HG02970 (cell line): Measurements from ENCODE around the gene COL16A1.

Experiments used
- ATAC-seq: cut with Tn5 transposase; IDR thresholded peaks from one replicate; pipeline ENCODE4 v1.9.1; 2021; ENCODE audit warnings: mild to moderate bottlenecking, moderate library complexity, moderate number of reproducible peaks; ENCODE audit not compliant: unreplicated experiment, low FRiP score

Gene COL16A1

GRCh38 chr1:31689854-31690253, 14.0 kb downstream of the COL16A1 start:
- no peak for ATAC-seq

DNA sequence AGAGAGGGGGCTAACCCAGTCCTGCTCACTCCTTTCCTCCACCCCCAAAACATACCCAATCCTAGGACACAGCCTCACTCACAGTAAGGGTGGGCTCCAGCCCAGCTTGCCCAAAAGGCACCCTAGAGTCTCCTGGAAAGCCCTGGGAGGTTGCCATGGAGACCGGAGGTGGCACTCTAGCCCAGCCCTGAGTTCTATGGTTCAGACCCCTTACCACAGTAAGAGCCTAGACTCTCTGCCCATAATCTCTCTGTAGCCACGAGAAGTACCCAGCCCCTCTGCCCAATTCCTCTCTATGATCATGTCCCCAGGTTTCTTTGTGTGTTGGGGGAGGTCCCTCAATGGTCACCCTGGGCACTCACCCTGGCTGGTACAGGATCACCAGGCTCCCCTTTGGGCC, 14.4 kb downstream of the COL16A1 start:
- no peak for ATAC-seq

DNA sequence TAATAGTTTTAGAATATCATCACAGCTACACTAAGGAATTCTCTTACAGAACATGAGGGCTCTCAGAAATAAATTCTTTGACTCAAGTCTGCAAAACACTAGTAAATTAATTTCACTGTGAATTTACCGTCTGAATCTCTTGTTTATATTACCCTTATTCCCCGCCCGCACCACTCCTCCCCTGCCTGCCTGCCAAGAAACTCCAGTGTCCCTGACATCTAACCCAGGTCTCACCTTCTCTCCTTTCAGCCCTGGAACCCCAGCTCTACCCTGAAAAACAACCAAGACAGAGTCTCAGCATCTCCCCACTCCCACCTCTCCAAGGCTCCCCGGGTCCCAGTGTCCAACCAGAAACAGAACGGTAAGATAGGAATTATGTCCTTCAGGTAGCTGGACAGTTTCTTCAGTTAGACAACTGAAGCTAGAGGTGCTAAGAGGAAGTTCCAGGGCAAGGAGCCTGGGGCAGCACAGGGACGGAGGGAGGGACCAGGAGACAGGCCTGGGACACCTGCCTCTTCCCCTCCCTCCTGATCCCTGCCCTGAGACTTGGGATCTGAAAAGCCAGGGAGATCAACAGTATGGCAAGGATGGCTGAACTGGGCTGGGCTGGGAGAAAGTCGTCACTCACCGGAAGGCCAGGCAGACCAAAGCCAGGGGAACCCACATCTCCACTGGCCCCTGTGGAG, 15.4 kb downstream of the COL16A1 start:
- ATAC-seq, result no peak

GRCh38 chr1:31687601-31688000, 16.2 kb downstream of the COL16A1 start:
- ATAC-seq, result no peak

GRCh38 chr1:31685795-31686194, 18.0 kb downstream of the COL16A1 start:
- no peak for ATAC-seq

DNA sequence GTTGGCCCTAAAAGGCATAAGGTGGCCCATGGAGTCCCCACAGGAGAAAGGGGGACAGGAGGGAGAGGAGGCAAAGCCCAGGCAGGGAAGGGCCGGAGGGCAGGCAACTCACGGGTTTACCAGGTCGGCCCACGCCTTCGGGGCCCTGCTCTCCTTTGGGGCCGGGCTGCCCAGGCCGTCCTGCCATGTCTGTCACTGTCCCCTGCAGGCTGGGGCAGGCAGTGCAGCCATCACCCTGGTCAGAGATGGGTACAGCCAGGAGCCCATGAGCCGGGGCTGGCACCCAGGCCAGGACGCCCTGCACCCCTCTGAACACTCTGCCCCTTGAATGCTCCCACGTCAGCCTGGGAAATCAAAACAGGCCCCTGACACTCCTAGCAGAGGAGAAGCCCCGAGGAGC, 19.8 kb downstream of the COL16A1 start:
- no peak for ATAC-seq

GRCh38 chr1:31681415-31681814, 22.4 kb downstream of the COL16A1 start:
- no peak for ATAC-seq

- no peak for ATAC-seq
Observed at GRCh38 chr1:31679676-31680230, 24.1 kb downstream of the COL16A1 start.

- ATAC-seq, result no peak
Observed at GRCh38 chr1:31679091-31679490, 24.7 kb downstream of the COL16A1 start.

DNA sequence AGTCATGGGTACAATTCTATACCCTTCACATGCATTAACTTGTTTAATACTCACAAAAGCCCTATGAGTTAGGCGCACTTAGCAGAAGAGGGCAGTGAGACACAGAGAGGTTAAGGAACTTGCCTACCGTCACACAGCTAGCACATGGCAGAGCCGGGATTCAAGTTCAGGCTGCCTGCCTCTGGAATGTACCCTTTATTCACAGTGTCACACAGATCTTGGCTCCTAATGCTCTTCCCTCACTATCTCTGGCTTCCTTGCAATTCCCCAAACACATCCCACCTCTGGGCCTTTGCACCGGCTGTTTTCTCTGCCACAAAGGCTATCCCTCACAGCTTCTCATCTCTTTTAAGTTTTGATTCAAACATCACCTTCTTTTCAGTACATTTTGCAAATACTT, 25.1 kb downstream of the COL16A1 start:
- no peak for ATAC-seq

DNA sequence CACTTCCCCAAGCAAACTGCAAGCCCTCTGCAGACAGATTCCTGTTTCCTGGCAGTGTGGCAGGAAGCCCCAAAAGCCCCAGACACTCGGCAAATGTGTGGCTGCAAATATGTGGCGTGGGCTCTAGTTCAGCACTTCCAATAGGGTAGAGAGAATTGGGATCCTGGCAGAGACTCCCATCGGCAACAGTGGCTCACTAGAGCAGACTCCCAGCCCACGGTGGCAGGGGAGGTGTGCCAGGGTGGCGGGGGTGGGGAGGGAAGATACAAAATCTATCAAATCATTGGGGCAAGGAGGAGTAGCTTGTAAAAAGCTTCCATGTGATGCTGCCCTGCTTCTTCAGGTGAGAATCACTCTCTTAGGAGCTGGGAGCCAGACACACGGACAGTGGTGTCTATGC, 25.9 kb downstream of the COL16A1 start:
- ATAC-seq, result no peak

GRCh38 chr1:31677401-31677800, 26.4 kb downstream of the COL16A1 start:
- ATAC-seq, result no peak

DNA sequence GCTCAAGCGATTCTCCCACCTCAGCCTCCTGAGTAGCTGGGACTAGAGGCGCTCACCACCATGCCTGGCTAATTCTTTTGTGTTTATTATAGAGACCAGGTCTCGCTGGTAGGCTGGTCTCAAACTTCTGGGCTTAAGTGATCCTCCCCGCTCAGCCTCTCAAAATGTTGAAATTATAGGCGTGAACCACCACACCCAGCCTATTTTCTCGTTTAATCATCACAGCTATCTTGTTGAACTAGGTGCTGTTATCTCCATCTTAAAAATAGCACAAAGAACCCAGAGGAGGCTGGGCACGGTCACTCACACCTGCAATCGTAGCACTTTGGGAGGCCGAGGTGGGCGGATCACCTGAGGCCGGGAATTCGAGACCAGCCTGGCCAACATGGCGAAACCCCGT, 28.1 kb downstream of the COL16A1 start:
- ATAC-seq, result no peak

GRCh38 chr1:31675161-31675560, 28.7 kb downstream of the COL16A1 start:
- no peak for ATAC-seq

GRCh38 chr1:31674626-31675025, 29.2 kb downstream of the COL16A1 start:
- no peak for ATAC-seq

DNA sequence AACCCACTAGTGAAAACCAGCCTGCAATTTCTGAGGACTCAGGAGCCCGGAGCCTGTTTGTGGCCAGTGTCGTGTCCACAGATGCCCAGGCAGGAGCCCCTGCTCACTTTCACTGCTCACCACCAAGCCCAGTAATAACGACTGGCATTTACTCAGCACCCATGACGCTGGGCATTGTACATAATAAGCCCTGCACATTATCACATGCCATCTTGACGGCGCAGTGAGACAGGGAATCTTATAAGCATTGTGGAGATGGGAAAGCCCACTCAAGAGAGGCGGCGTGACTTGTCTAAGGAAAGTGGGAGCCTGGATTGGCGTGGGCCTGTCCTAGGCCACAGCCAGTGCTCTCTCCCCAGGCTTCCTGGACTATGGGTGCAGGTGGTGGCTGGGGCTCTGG, 30.4 kb downstream of the COL16A1 start:
- ATAC-seq, result no peak

GRCh38 chr1:31672986-31673385, 30.8 kb downstream of the COL16A1 start:
- no peak for ATAC-seq

- ATAC-seq, result no peak
Observed at GRCh38 chr1:31671561-31672201, 32.1 kb downstream of the COL16A1 start.

DNA sequence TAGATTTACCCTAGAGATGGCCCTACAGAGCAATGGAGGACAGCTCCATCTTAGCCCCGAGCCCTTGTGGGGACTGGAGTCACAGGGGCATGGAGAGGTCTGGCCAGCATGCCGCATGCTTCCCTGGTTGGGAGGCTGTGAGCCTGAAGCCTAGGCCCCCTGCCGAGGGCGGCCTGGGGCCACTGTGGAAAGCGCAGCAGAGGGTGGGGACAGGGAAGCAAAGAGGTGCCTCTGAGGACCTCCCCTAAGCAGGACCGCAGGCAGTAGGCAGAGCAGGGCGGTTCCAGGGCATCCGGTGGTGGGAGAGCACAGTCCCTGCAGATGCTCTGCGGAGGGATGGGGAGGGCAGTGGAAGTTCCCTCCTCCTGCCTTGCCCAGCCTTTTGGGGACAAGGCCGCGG, 32.7 kb downstream of the COL16A1 start:
- no peak for ATAC-seq

DNA sequence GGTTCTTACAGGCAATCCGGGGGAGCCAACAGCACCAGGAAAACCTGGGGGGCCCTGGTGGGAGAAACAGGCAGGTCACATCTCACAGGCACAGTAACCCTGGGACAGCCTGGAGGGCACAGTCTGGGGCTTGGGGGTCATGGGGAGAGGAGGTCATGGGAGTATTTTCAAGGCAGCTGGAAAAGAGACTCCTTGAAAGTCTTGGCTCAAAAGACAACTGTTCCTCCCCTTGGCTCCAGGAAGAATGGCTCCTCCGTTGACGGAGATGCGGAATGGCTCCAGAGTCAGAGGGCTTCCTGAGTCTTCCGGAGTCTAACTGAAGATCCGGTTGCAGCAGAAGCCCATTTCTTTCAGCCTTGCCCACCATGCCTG, 33.2 kb downstream of the COL16A1 start:
- no peak for ATAC-seq

DNA sequence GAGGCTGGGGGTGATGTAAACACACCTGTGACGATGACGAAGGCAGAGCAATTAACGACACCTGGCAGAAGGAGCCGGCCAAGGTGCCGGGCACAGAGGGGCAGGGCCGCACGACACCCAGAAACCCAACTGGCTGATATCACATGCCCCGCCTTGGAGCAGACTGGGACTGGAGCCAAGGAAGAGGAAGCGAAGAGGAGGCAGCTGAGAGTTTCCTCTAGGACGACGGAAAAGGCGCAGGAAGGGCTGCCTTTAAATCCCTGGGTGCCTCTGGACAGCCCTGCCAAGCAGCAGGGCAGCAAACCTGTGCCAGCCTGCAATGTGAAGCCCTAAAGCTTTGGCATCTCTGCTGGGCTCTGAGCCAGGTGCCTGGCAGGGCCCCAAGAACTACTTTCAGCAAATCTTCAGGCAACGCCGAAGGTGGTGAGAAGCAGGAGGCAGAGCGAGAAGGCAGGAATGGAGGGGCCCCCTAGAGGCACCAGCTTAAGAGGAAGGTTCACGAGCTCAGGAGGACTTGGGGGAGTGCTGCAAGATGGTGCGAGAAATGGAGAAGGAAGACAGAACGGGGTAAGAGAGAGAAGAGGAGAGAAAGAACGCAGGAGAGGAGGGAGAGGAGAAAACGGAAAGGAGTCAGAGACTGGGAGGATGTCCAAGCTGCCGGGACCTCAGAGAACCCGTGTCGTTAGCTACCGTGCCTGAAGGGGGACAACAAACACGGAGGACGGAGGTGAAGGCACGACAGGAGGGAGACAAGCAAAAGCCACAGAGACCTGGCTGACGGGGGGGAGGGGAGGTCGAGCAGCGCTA, 33.8 kb downstream of the COL16A1 start:
- no peak for ATAC-seq
